ENCODE measurements around the gene RPTN. TPM values are rescaled to one million over a fixed set of nuclear protein-coding genes. Genes with fewer than 3 reads are reported as not detected.

Gene RPTN
- total RNA-seq, 4 donors from 2014 or later, result 0.09 to 0.95 (median 0.14) TPM

DNA sequence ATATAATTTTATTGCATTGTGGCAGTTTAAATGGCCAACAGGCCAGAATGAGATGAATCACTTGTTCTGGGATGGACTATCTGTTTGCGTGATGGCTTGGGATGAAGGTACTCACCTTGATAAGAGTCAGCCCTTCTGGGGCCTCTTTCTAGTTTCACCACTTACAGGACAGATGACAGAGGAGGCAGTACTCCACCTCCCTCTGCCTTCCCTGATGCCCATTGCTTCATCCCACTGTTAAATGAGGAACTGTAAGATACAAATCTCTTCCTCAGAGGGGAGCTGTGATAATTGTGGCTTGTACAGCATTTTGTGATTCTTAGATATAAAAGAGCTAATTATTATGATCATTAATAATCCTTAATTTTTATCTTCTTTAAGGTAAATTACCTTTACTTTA, 40.1 kb downstream of the RPTN start:
- 89 to 100% methylated on average over 1 of the region's 1 CpG for WGBS, 2 donors
- Histone ChIP-seq H3K4me3 (no peak overlapping the region), H3K27me3 (peaks cover 0 to 62% (median under 1%) of the 10 kb centered on the region in 4 donors), H3K9me3 (no peaks in the 10 kb centered on the region), H3K36me3 (no peaks in the 10 kb centered on the region), H3K27ac (no peak overlapping the region), H3K4me1 (no peaks in the 10 kb centered on the region)
- intact Hi-C loops (cut with DNase I), result no loop called here
- DNase-seq, result no peak
- TF ChIP-seq, protein P1, sequence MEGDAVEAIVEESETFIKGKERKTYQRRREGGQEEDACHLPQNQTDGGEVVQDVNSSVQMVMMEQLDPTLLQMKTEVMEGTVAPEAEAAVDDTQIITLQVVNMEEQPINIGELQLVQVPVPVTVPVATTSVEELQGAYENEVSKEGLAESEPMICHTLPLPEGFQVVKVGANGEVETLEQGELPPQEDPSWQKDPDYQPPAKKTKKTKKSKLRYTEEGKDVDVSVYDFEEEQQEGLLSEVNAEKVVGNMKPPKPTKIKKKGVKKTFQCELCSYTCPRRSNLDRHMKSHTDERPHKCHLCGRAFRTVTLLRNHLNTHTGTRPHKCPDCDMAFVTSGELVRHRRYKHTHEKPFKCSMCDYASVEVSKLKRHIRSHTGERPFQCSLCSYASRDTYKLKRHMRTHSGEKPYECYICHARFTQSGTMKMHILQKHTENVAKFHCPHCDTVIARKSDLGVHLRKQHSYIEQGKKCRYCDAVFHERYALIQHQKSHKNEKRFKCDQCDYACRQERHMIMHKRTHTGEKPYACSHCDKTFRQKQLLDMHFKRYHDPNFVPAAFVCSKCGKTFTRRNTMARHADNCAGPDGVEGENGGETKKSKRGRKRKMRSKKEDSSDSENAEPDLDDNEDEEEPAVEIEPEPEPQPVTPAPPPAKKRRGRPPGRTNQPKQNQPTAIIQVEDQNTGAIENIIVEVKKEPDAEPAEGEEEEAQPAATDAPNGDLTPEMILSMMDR (IDR thresholded peaks at IDR 0.05), result no peak
- TF ChIP-seq POLR2A (IDR thresholded peaks at IDR 0.05), result no peak

GRCh38 chr1:152115344-152115743, 43.7 kb downstream of the RPTN start, which contains the start of gene TCHH:
TCHH (minus strand) TSS chr1:152115444; CDS start chr1:152114080, 1,364 bp downstream.
- H3K27me3 ChIP-seq, result peaks cover 4 to 91% (median 14%) of the 10 kb centered on the region in 4 donors

GRCh38 chr1:152112885-152113432, 46.1 kb downstream of the RPTN start:
- WGBS, 2 donors, result 41 to 53% methylated on average over 12 to 13 of the region's 13 CpGs
- Histone ChIP-seq H3K4me3 (peak overlapping the region in 3 of 4 donors; percentile 49 to 66 (median 55)), H3K27ac (no peak overlapping the region), H3K4me1 (peaks cover 19 to 50% (median 31%) of the 10 kb centered on the region in 3 donors), H3K36me3 (no peaks in the 10 kb centered on the region), H3K9me3 (peaks cover 6 to 14% (median 11%) of the 10 kb centered on the region in 3 donors), H3K27me3 (peaks cover 10 to 100% (median 32%) of the 10 kb centered on the region in 4 donors)
- intact Hi-C loops (cut with DNase I), result no loop called here
- no peak for TF ChIP-seq POLR2A (IDR thresholded peaks at IDR 0.05)
- TF ChIP-seq, protein P1 (IDR thresholded peaks at IDR 0.05), result no peak
- DNase-seq, result no peak

More at GRCh38 chr1:152115344-152115743, 43.7 kb downstream of the RPTN start, which contains the start of gene TCHH:
- Histone ChIP-seq H3K36me3 (no peaks in the 10 kb centered on the region), H3K4me1 (peaks cover 12 to 27% (median 24%) of the 10 kb centered on the region in 3 donors), H3K9me3 (no peaks in the 10 kb centered on the region), H3K27ac (no peak within 1 kb of the TSS), H3K4me3 (no peak within 1 kb of the TSS)
- no peak for DNase-seq
- intact Hi-C loops (cut with DNase I), result no loop called here
- no peak for TF ChIP-seq POLR2A (IDR thresholded peaks at IDR 0.05)
- TF ChIP-seq, protein P1 (IDR thresholded peaks at IDR 0.05), result no peak
- WGBS, 2 donors, result 59 to 79% methylated on average over 4 of the region's 4 CpGs

GRCh38 chr1:152112101-152112884, 46.7 kb downstream of the RPTN start:
- no peaks in the 10 kb centered on the region for H3K36me3 ChIP-seq
- no peak overlapping the region for H3K27ac ChIP-seq
- H3K4me1 ChIP-seq, result peaks cover 19 to 57% (median 31%) of the 10 kb centered on the region in 3 donors
- WGBS, 2 donors, result 4% methylated on average over 42 to 53 of the region's 53 CpGs
- H3K27me3 ChIP-seq, result peaks cover 10 to 100% (median 37%) of the 10 kb centered on the region in 4 donors
- DNase-seq, result no peak
- H3K9me3 ChIP-seq, result peaks cover 6 to 20% (median 18%) of the 10 kb centered on the region in 3 donors
- no peak for TF ChIP-seq POLR2A (IDR thresholded peaks at IDR 0.05)
- TF ChIP-seq, protein P1 (IDR thresholded peaks at IDR 0.05), result no peak
- H3K4me3 ChIP-seq, result peak overlapping the region; percentile 28 to 66 (median 52)
- intact Hi-C loops (cut with DNase I), result no loop called here

DNA sequence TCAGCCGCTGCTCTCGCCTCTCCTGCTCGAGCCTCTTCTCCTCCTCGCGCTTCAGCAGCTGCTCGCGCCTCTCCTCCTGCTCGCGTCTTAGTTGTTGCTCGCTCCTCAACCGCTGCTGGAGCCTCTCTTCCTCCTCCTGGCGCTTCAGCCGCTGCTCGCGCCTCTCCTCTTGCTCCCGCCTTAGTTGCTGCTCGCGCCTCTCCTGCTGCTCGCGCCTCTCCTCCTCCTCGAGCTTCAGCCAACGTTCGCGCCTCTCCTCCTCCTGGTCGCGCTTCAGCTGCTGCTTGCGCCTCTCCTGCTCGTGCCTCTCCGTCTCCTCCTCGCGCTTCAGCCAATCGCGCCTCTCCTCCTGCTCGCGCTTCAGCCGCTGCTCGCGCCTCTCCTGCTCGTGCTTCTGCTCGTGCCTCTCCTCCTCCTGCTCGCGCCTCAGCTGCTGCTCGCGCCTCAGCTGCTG, 47.5 kb downstream of the RPTN start:
- WGBS, 2 donors, result 3% methylated on average over 40 to 44 of the region's 44 CpGs
- peaks cover 10 to 100% (median 39%) of the 10 kb centered on the region in 4 donors for H3K27me3 ChIP-seq

More for the DNA sequence above, 47.5 kb downstream of the RPTN start:
- intact Hi-C loops (cut with DNase I), result no loop called here
- peaks cover 6 to 22% (median 19%) of the 10 kb centered on the region in 3 donors for H3K9me3 ChIP-seq
- H3K4me3 ChIP-seq, result peak overlapping the region; percentile 28 to 66 (median 52)
- H3K4me1 ChIP-seq, result peaks cover 19 to 59% (median 31%) of the 10 kb centered on the region in 3 donors
- H3K27ac ChIP-seq, result no peak overlapping the region
- H3K36me3 ChIP-seq, result no peaks in the 10 kb centered on the region
- no peak for DNase-seq
- TF ChIP-seq POLR2A (IDR thresholded peaks at IDR 0.05), result no peak
- TF ChIP-seq, protein P1 (IDR thresholded peaks at IDR 0.05), result no peak

Measured in esophagus squamous epithelium (tissue), 5 donors.